ENCODE results near the gene SIX3.

SIX3 gene

DNA sequence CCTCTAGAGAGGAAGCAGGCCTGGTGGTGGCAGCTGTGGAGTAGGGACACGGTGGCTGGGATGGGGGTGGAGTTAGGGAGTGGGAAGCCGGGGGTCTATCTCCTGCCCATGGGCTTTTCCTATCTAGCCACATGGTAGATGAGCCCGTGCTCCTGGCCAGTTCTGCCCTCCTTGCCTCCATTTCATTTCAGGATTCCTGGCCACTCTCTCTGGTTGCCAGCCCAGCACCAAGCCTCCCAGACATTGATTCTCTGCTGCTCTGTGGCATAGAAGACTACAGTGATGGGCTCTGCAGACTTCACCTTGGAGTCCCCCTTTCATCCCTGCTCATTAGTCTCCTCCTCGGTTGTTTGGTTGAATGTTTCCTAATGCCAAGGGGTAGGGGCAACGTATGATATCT lies 19.4 kb downstream of the SIX3 start:
- no peak for DNase-seq

GRCh38 chr2:44962176-44962695 lies 20.7 kb downstream of the SIX3 start:
- no peak for DNase-seq

DNA sequence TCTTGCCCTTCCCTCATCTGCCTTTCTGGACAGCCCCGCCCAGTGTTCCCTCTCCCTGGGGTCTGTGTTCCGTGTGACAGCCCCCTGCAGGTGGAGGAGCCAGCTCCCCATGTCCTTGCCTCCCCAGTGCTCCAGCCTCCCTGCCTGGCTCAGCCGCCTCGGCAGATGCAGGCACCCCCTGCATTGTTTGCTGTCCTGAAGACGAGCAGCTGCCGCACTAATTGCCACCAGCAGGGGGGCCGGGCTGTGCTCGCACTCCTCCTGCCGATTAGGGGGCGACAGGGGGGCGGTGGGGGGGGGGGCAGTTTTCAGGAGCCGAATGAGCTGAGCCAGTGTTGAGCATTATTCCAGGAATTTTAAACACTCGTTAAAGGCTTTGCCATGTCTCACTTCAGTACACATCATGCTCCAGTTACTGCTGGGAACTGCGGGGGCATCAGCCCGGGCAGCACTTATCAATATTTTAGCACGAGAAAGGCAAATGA lies 23.3 kb downstream of the SIX3 start:
- DNase-seq = no peak

DNA sequence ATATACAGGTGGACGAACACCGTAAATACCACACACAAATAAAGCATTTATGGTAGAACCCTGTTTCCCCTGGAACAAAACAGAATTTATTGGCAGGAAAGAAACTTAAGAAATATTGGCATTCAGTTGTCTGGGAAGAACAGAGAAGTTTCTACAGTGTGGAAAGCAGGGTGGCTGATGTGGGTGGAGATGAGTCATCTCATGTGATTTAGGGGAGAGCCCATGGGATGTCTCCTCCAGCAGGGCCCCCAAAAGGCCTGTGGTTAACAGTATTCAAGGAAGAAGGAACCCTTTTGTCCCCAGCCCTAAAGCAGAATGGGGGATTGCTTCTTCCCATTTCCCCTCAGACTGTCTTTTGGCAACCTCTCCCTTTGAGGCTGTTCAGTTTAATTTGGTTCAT lies 24.2 kb downstream of the SIX3 start:
- no peak for DNase-seq

GRCh38 chr2:44967056-44967455 lies 25.6 kb downstream of the SIX3 start:
- DNase-seq = no peak

DNA sequence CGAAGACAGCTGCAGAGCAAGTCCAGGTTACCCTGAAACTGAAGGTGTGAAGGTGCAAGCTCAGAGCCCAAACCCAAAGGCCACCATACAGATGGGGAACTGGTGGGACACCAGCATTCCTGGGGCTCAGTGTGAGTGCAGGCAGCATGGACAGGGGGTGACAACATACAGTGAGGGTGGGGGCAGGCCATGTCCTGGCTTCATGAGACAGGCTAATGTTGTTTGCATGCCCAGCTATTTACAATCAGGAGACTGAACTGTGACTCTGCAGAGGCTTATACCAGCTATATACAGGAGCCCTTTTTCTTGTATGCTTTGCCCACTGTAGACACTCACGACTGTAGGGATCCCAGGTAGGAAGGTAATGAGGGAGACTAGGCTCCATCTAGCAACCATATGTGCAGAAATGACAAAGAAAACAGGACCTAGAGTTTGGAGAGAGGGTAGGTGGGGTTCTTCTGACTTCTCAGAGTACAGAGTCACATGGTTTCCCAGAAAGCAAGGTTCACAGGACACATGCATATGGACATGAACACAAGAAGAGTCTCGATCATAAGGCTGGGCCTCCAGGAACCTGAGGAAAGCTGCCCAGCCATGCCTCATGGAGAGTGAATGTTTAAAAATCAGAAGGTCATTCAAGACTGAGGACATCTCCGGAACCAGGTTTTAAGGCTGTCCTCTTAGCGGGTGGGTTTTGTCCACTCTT lies 26.4 kb downstream of the SIX3 start:
- no peak for DNase-seq

DNA sequence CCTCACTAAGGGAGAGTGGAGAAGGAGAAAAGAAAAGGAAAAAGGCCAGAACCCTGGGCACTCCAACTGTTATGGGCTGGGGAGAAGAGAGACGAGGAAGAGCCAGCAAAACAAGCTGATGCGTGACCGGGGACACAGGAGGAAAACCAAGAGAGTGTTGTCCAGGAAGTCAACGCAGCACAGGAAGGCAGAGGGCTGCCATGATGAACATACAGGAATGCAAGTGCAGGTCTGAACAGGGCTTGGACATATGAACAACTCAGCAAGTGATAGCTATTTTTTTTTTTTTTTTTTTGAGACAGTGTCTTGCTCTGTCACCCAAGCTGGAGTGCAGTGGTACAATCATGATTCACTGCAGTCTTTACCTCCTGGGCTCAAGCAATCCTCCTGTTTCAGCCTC lies 28.4 kb downstream of the SIX3 start:
- no peak for DNase-seq

- no peak for DNase-seq
These were observed 29.4 kb downstream of the SIX3 start for GRCh38 chr2:44970846-44971450.

- DNase-seq = no peak
These were observed 31.5 kb downstream of the SIX3 start for GRCh38 chr2:44972771-44973535.

DNA sequence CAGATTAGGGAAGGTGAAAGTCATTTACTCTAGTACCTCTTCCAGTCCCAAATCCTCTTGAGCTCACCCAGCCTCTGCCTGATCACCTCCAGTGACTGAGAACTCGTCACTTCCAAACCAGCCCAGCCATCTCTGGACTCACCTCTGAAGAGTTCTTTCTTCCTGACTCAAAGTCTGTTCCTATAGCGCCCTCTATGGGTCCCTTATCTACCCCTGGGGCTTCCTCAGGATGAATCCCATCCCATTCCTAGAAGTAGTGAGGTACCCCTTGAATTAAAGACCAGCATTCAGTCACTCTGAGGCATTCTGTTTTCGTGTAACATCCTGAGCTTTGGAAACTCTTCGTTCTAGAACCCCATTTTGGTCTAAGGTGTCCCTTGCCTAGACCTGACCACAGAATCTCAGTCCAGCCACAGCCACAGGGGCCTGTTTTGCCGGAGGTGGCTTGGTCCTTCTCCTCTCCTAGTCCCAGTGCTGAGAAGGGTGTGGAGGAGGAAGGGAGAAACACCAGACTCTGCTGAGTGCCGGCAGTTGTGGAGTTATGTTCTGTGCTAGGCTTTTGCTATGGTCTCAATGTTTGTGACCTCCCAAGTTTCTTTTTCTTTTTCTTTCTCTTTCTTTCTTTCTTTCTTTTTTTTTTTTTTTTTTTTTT lies 32.7 kb downstream of the SIX3 start:
- DNase-seq = peak; percentile 11

DNA sequence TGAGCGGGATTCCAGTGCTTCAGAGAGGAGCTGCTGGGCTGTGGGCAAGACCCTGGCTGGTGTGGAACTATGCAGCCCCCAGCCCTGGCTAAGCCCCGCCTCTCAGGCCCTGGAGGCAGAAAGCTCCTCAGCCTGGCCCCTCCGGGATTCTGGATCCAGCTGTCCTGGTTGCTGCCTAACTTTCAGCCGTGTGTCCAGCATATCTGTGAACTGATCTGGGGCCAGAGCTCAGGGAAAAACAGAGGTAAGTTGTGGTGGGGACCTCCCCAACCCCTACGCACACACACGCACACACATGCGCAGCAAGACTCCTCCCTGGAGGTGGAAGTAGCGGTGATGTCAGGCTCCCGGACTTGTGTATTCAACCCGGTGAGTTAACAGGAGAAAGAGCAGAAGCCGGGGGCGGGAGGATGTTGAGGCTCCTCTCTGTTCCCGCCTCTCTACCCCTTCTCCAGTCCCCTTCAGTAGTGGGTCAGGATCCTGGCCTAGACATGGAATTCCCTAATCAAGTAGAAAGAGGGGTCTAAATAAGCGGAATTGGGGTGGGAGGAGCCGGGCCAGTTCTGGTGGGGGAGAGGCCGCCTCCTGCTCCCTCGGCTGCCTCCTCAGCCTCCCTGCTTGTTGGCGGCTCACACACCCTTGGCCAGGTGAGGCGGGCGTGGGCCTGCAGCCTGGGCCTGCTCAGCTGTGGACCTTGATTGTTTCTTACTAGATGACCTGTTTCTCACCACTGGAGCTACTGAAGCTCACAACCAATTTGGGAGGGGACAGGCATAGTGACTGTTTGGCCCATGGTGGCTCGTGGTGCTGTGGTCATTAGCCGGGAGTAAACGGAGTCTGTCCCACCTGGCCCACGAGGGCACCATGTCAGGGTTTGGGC lies 34.3 kb downstream of the SIX3 start:
- DNase-seq = no peak

DNA sequence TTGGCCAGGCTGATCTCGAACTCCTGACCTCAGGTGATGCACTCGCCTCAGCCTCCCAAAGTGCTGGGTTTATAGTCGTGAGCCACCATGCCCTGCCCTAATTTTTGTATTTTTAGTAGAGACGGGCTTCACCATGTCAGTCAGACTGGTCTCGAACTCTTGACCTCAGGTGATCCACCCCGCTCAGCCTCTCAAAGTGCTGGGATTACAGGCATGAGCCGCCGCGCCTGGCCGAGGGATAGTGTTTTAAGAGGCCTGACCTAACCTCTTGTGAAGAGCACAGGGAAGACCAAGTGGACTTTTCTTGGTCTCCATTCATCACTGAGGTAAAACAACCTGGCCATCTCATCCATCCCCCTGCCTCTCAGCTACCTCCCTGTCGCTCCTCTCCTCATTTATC lies 38.1 kb downstream of the SIX3 start:
- DNase-seq = no peak

DNA sequence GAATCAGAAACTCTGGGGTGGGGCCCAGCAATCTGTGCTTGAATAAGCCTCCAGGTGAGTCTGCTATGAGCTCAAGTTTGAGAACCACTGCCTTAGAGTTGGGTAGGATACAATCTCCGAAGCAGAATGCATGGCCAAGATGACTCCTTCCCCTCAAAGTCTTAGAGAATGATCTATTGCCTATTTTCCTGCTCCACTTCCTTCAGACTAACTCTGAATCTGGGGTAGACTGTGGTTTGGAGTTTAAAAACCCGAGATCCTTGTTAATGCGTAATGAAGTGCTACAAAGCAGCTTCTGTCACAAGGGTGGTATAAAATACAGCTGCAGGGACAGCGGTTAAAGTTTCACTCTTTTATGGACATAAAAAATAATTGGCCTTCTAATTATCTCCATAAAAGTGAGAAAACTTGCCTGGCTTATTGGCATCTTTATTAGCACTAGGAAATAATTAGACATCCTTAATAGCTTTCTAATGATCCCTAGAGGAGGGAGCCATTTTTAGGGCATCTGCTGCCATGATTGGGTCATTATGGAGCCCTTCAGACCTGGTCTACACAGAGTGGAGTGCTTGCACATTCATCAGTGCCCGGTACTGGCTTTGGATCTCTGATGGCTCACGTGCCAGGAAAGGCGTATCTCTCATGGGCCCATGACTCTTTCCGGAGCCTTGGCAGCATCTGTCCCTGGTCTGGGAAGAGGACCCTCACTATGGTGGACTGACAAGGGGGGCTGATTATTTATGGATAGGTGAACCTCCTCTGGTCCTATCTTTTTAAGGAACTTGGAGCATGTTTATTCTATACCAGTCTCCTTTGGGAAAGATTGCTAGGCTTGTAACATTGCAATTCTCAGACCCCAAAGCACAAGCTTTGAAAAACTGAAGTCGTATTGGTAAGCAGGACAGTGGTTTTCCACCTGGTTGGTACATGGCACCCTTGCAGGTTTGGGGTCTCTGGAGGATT lies 39.5 kb downstream of the SIX3 start:
- no peak for DNase-seq

- DNase-seq = peak; percentile 7
These were observed 40.2 kb downstream of the SIX3 start for GRCh38 chr2:44981714-44982108.

DNA sequence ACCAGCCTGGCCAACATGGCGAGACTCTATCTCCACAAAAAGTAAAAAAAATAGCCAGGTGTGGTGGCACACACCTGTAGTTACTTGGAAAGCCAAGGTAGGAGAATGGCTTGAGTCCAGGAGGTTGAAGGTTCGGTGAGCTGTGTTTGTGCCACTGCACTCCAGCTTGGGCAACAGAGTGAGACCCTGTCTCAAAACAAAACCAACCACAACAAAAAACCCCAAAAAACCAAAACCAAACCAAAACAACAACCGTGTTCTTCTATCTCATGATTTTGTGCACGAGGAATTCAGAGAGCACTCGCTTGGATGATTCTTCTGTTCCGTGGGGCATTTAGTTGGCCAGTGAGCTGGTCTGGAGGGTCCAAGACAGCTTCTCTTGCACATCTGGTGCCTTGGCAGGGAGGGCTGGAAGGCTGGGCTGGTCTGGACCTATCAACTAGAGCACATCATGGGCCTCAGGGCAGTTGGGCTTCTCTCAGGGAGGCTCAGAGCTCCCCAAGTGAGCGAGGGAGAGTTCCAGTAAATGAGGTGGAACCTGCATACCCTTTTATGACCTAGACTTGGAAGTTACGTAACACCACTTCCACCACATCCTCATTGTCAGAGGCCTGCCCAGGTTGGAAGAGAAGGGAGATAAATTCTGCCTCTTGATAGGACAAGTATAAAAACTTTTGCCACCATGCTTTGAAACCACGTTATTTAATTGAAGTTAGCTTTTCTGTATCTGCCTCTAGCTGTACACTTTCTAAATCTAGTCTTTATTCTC lies 42.5 kb downstream of the SIX3 start:
- no peak for DNase-seq

DNA sequence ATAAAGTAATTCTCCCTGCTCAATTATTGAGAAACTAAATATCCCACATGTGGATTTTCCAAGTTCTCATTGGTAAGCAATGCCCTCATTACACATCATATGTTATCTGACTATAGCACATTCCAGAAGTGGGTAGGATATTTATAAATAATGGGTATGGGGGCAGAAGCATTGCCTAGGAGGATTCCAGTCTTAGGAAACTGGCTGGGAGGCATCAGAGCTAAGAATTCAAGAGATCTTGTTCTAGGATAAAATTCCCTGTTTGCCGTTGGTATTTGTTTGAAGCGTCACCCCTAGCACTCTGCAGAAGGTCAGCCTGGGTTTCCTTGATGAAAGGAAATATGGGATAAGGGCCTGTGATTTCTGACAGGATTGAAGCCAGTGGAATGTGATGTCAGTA lies 47.7 kb downstream of the SIX3 start:
- no peak for DNase-seq

- DNase-seq = no peak
These were observed 52.9 kb downstream of the SIX3 start for GRCh38 chr2:44994377-44994776.
